Left ventricle myocardium inferior (tissue), 1 donor: ENCODE measurements around the gene NCOR1. TPM values are rescaled to one million over a fixed set of nuclear protein-coding genes. Genes with fewer than 3 reads are reported as not detected.
A peak's percentile ranks its signal among the peaks of the same experiment; 100 is the strongest.
"Not testable (repeated sequence)": the region's sequence is repeated elsewhere in the genome, so short reads cannot be mapped to it uniquely, and the experiment has no call there.

Experiments used
- DNase-seq: peaks from one replicate; pipeline ENCODE4 v3.0.0-alpha.2; 2020
- H3K27ac ChIP-seq: fragments of 200-600 bp; replicated peaks from 2 replicates; pipeline ENCODE4 v1.8.0; 2021
- H3K27me3 ChIP-seq: fragments of 200-600 bp; 2 replicates; pipeline ENCODE4 v1.8.0; 2021; ENCODE audit warnings: low read depth
- H3K36me3 ChIP-seq: fragments of 200-600 bp; 2 replicates; pipeline ENCODE4 v1.8.0; 2021
- H3K4me1 ChIP-seq: fragments of 200-600 bp; 2 replicates; pipeline ENCODE4 v1.8.0; 2021
- H3K4me3 ChIP-seq: fragments of 200-600 bp; 2 replicates; pipeline ENCODE4 v1.8.0; 2021; ENCODE audit warnings: mild to moderate bottlenecking, moderate library complexity
- H3K9me3 ChIP-seq: fragments of 200-600 bp; replicated peaks from 2 replicates; pipeline ENCODE4 v1.8.0; 2021
- intact Hi-C: fragments of 100-400 bp; cut with micrococcal nuclease; formaldehyde crosslinking; loops from one replicate; pipeline ENCODE4 v1.11.0; 2022
- total RNA-seq: library from RNA; stranded (reverse); fragmentation: NEBNext Ultra II Directional; extraction: Animal tissue kit (Norgen Biotek cat#: 25700); gene quantifications from one replicate; pipeline ENCODE4 v1.2.1, GENCODE V29; 2021
- TF ChIP-seq, protein P1 (sequence below): fragments of 200-600 bp; IDR thresholded peaks from 2 replicates; pipeline ENCODE4 v1.8.0; 2021; ENCODE audit warnings: antibody characterized with exemption, mild to moderate bottlenecking, borderline replicate concordance
- donor health status: DM: no; HTN: yes; CAD: no; lungs with severe emphysema.

NCOR1 gene
- total RNA-seq, 1 donor from 2014 or later, result 60.1 TPM

DNA sequence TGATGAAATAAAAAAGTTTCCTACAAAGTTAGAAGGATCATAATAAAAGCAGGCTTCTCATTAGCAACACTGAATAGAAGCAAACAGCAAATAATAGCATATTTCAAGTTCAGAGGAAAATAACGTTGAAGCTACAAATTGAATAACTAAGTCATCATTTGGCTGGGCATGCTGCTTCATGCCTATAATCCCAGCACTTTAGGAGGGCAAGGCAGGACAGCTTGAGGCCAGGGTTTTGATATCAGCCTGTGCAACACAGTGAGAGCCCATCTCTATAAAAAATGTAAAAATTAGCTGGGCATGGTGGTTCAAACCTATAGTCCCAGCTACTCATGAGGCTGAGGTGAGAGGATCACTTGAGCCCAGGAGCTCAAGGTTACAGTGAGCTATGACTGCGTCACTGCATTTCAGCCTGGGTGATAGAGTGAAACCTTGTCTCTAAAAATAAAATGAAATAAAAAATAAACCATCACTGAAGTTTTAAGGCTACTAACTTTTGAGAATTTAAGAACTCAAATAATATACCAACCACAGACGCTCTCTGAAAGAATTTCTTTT, 25.5 kb downstream of the NCOR1 start:
- Histone ChIP-seq H3K4me3 (no peak overlapping the region), H3K27ac (peak overlapping the region; percentile 58), H3K9me3 (no peaks in the 10 kb centered on the region), H3K36me3 (peaks cover 26% of the 10 kb centered on the region), H3K27me3 (no peaks in the 10 kb centered on the region), H3K4me1 (peaks cover 42% of the 10 kb centered on the region)
- DNase-seq, result no peak
- TF ChIP-seq, protein P1, sequence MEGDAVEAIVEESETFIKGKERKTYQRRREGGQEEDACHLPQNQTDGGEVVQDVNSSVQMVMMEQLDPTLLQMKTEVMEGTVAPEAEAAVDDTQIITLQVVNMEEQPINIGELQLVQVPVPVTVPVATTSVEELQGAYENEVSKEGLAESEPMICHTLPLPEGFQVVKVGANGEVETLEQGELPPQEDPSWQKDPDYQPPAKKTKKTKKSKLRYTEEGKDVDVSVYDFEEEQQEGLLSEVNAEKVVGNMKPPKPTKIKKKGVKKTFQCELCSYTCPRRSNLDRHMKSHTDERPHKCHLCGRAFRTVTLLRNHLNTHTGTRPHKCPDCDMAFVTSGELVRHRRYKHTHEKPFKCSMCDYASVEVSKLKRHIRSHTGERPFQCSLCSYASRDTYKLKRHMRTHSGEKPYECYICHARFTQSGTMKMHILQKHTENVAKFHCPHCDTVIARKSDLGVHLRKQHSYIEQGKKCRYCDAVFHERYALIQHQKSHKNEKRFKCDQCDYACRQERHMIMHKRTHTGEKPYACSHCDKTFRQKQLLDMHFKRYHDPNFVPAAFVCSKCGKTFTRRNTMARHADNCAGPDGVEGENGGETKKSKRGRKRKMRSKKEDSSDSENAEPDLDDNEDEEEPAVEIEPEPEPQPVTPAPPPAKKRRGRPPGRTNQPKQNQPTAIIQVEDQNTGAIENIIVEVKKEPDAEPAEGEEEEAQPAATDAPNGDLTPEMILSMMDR, result no peak
- intact Hi-C loops, result no loop called here

DNA sequence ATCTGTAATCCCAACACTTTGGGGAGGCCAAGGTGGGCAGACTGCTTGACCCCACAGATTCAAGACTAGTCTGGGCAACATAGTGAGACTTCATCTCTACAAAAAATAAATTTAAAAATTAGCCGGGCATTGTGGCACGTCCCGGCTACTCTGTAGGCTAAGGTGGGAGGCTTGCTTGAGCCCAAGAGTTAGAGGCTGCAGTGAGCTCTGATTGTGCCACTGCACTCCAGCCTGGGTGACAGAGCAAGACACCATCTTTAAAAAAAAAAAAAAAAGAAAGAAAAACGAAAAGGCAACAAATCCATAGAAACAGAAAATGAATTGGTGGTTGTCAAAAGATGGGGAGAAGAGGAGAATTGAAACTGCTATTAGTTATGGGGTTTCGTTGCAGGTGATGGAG, 27.7 kb downstream of the NCOR1 start:
- intact Hi-C loops, result no loop called here
- H3K9me3 ChIP-seq, result no peaks in the 10 kb centered on the region
- H3K36me3 ChIP-seq, result peaks cover 20% of the 10 kb centered on the region
- no peak overlapping the region for H3K4me3 ChIP-seq
- DNase-seq, result no peak
- H3K4me1 ChIP-seq, result peaks cover 34% of the 10 kb centered on the region
- no peak overlapping the region for H3K27ac ChIP-seq
- TF ChIP-seq, protein P1, result no peak
- H3K27me3 ChIP-seq, result no peaks in the 10 kb centered on the region

GRCh38 chr17:16181581-16181980, 33.8 kb downstream of the NCOR1 start:
- TF ChIP-seq, protein P1, result no peak
- no peaks in the 10 kb centered on the region for H3K27me3 ChIP-seq
- H3K4me1 ChIP-seq, result no peaks in the 10 kb centered on the region
- intact Hi-C loops, result no loop called here
- no peaks in the 10 kb centered on the region for H3K9me3 ChIP-seq
- H3K4me3 ChIP-seq, result no peak overlapping the region
- peaks cover 20% of the 10 kb centered on the region for H3K36me3 ChIP-seq
- no peak overlapping the region for H3K27ac ChIP-seq
- DNase-seq, result no peak

- Histone ChIP-seq H3K4me1 (no peaks in the 10 kb centered on the region), H3K36me3 (no peaks in the 10 kb centered on the region), H3K4me3 (no peak overlapping the region), H3K27ac (no peak overlapping the region), H3K9me3 (no peaks in the 10 kb centered on the region), H3K27me3 (no peaks in the 10 kb centered on the region)
- intact Hi-C loops, result no loop called here
- DNase-seq, result no peak
- TF ChIP-seq, protein P1, result no peak
Measured at GRCh38 chr17:16178836-16179235, 36.5 kb downstream of the NCOR1 start.

GRCh38 chr17:16171613-16172012, 43.7 kb downstream of the NCOR1 start:
- Histone ChIP-seq H3K36me3 (peaks cover 16% of the 10 kb centered on the region), H3K4me1 (no peaks in the 10 kb centered on the region), H3K27me3 (no peaks in the 10 kb centered on the region), H3K27ac (no peak overlapping the region), H3K9me3 (no peaks in the 10 kb centered on the region), H3K4me3 (no peak overlapping the region)
- TF ChIP-seq, protein P1, result no peak
- DNase-seq, result no peak
- intact Hi-C loops, result no loop called here

DNA sequence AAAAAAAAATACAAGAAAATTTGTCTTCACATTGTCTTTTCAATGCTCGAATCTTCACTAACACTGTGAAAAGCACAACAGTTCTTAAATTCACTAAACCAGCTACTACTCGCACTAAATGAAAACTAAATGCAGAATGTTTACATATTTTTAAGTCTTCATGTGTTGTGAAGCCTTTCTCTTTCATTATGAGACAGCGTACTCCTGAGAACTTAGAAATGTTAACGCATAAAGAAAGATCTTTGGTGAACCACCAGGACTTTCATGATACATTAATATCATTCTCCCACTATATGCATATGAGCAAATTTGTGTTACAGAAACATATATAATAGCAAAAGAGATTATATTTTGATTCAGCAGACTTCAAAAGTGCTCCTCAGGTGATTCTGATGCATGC, 48.6 kb downstream of the NCOR1 start:
- peaks cover 27% of the 10 kb centered on the region for H3K36me3 ChIP-seq
- H3K9me3 ChIP-seq, DNase-seq, H3K4me3 ChIP-seq, H3K4me1 ChIP-seq, H3K27ac ChIP-seq, H3K27me3 ChIP-seq, intact Hi-C loops: not testable (repeated sequence)
